ENCODE data around the gene PRR23E. TPM values are rescaled to one million over a fixed set of nuclear protein-coding genes. Genes with fewer than 3 reads are reported as not detected.

Gene PRR23E
- total RNA-seq, 6 experiments from 2014 or later = not detected

- no peaks in the 10 kb centered on the region for H3K27me3 ChIP-seq
- DNase-seq (no peak), ATAC-seq (no peak)
- no peaks in the 10 kb centered on the region for H3K9me3 ChIP-seq
- 25% methylated on average over 12 of the region's 22 CpGs for WGBS (ENCODE audit: insufficient coverage, low coverage, low lambda C conversion rate, missing lambda C conversion rate)
- no peaks in the 10 kb centered on the region for H3K36me3 ChIP-seq
- intact Hi-C loops (cut with DNase I) = no loop called here
- no peak overlapping the region for H3K4me3 ChIP-seq
- H3K4me1 ChIP-seq = no peaks in the 10 kb centered on the region
- H3K27ac ChIP-seq = no peak overlapping the region
- TF ChIP-seq CTCF (IDR thresholded peaks at IDR 0.05) = no peak
- no peak for TF ChIP-seq POLR2A (IDR thresholded peaks at IDR 0.05)
These were observed 20.0 kb upstream of the PRR23E start for GRCh38 chr3:127172781-127173515.

DNA sequence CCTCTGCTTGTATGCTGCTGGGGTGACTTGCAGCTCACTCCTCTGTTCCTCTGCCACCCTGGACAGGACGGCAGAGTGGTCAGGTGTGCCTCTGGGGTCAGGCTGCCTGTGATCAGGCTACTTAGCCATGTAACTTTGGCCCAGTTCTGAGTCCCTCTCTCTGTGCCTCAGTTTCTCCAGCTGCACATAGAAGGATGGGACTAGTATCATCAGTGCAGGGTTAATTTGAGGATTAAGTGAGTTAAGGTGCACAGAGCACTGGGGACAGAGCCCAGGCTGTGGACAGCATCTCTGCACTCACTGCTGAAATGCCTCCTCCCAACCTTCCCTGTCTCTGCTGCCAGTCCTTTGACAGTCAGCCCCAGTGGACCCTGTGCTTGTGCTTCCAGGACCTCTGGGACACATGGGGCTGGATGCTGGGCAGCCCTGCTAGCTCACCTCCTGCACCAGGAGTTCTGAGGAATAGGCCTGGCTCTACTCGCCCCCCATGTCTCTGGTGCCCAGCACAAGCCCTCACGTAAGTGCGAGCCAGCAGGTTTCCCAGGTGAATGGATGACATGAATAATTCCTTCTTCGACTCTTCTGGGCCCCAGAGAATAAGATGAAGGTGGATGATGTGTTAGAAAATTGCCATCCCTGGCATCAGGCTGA lies 19.3 kb upstream of the PRR23E start:
- Histone ChIP-seq H3K36me3 (no peaks in the 10 kb centered on the region), H3K4me1 (no peaks in the 10 kb centered on the region), H3K27ac (no peak overlapping the region), H3K4me3 (no peak overlapping the region), H3K27me3 (no peaks in the 10 kb centered on the region), H3K9me3 (no peaks in the 10 kb centered on the region)
- no peak for DNase-seq
- no peak for ATAC-seq
- TF ChIP-seq CTCF (IDR thresholded peaks at IDR 0.05) (no peak), POLR2A (IDR thresholded peaks at IDR 0.05) (no peak)
- 100% methylated on average over 1 of the region's 5 CpGs for WGBS (ENCODE audit: insufficient coverage, low coverage, low lambda C conversion rate, missing lambda C conversion rate)
- intact Hi-C loops (cut with DNase I) = no loop called here

GRCh38 chr3:127174284-127174683 lies 18.6 kb upstream of the PRR23E start:
- H3K9me3 ChIP-seq = no peaks in the 10 kb centered on the region
- no peak for DNase-seq

GRCh38 chr3:127174715-127175140 lies 18.2 kb upstream of the PRR23E start:
- H3K4me3 ChIP-seq = no peak overlapping the region
- H3K9me3 ChIP-seq = no peaks in the 10 kb centered on the region
- TF ChIP-seq CTCF (IDR thresholded peaks at IDR 0.05) = no peak
- 20% methylated on average over 1 of the region's 2 CpGs for WGBS (ENCODE audit: insufficient coverage, low coverage, low lambda C conversion rate, missing lambda C conversion rate)
- H3K36me3 ChIP-seq = no peaks in the 10 kb centered on the region
- ATAC-seq = no peak
- DNase-seq = peak in 1 of 3 donors; percentile 4
- H3K4me1 ChIP-seq = no peaks in the 10 kb centered on the region
- H3K27ac ChIP-seq = no peak overlapping the region
- H3K27me3 ChIP-seq = no peaks in the 10 kb centered on the region
- intact Hi-C loops (cut with DNase I) = no loop called here

More at GRCh38 chr3:127174284-127174683, 18.6 kb upstream of the PRR23E start:
- TF ChIP-seq POLR2A (IDR thresholded peaks at IDR 0.05) (no peak), CTCF (IDR thresholded peaks at IDR 0.05) (no peak)
- no peaks in the 10 kb centered on the region for H3K36me3 ChIP-seq
- WGBS (ENCODE audit: insufficient coverage, low coverage, low lambda C conversion rate, missing lambda C conversion rate) = 27% methylated on average over 2 of the region's 4 CpGs
- H3K27me3 ChIP-seq = no peaks in the 10 kb centered on the region
- ATAC-seq = no peak
- no peaks in the 10 kb centered on the region for H3K4me1 ChIP-seq
- intact Hi-C loops (cut with DNase I) = no loop called here
- no peak overlapping the region for H3K27ac ChIP-seq
- no peak overlapping the region for H3K4me3 ChIP-seq
